Glomerular endothelial cell (primary cell): ENCODE results near the gene GCLC. TPM values are rescaled to one million over a fixed set of nuclear protein-coding genes. Genes with fewer than 3 reads are reported as not detected.

Experiments used
- DNase-seq: peaks from one replicate; pipeline ENCODE4 v3.0.0-alpha.2; 2011; ENCODE audit warnings: low read depth, low spot score; ENCODE audit errors: extremely low read depth
- total RNA-seq: library from RNA; depleted of rRNA; stranded (reverse); fragments of >200 nt; gene quantifications from 2 replicates; pipeline ENCODE4 v1.2.3, GENCODE V29; 2015

GCLC gene
- total RNA-seq, 1 donor from 2014 or later, result 20.2 TPM

- no peak for DNase-seq
Measured at GRCh38 chr6:53461041-53461656, 83.8 kb downstream of the GCLC start.

DNA sequence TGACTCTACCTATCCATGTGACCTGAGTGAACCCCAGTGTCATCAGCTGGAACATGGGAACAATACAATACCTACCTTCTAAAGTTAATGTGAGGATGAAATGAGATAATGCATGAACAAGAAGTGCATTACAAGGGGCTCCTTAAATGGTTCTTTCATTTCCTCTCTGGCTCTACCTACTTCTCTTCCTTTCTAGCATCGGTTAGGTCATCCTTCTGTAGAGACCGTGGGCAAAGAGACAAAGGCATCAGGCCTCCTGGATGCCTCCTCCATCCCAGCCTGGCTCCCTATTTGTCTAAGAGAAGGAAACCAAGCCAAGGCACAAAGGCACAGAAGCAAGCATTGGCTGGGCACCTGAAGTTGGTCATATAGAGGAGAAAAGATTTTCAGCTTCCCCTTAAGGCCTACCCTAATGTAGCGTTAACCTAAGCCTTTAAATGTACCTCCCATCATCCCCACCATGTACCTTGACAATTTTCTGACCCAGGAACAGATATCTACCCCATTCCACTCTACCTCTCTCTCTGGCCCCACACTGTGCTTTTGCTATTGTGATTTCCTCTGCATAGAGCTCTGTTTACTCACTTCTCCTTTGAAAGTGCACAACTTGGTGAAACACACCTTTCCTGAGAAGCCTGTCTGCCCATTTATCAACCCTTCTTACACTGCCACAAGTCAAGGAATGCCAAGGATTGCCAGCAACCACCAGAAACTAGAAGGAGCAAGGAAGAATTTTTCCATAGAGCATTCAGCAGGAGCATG is 86.6 kb downstream of the GCLC start:
- no peak for DNase-seq

- DNase-seq, result no peak
Measured at GRCh38 chr6:53456809-53457208, 88.1 kb downstream of the GCLC start.

GRCh38 chr6:53455678-53456077 is 89.2 kb downstream of the GCLC start:
- no peak for DNase-seq

- DNase-seq, result no peak
Measured at GRCh38 chr6:53451165-53451564, 93.7 kb downstream of the GCLC start.

GRCh38 chr6:53447865-53448264 is 97.0 kb downstream of the GCLC start:
- DNase-seq, result no peak

Other genes with a start within 250 kb of the GCLC start
- gene ELOVL5, start 196.2 kb downstream of the GCLC start, total RNA-seq, result 86.6 and 109 TPM in 2 replicates
- gene KLHL31, start 120.7 kb upstream of the GCLC start, total RNA-seq, result 0.06 TPM in 1 of 2 replicates, not detected in the other
- 6.3 and 8.7 TPM in 2 replicates for gene LRRC1, start 249.9 kb upstream of the GCLC start, total RNA-seq